Endodermal cell (in vitro differentiated cells): ENCODE measurements around the gene CAPN14. TPM values are rescaled to one million over a fixed set of nuclear protein-coding genes. Genes with fewer than 3 reads are reported as not detected.
A peak's percentile ranks its signal among the peaks of the same experiment; 100 is the strongest.

ENCODE experiments used
- DNase-seq: peaks from one replicate; pipeline ENCODE4 v3.0.0-alpha.2; 2017
- H3K27ac ChIP-seq: 2 replicates; pipeline ENCODE4 v1.5.1; 2013; ENCODE audit warnings: mild to moderate bottlenecking, low read depth, low read length, moderate library complexity
- H3K27me3 ChIP-seq: 2 replicates; pipeline ENCODE4 v1.6.1; 2013; ENCODE audit warnings: mild to moderate bottlenecking, low read length, moderate library complexity; ENCODE audit not compliant: insufficient read depth, control insufficient read depth, poor library complexity, severe bottlenecking
- H3K36me3 ChIP-seq: 2 replicates; pipeline ENCODE4 v1.7.0; 2013; ENCODE audit warnings: mild to moderate bottlenecking, low read length, moderate library complexity; ENCODE audit not compliant: control insufficient read depth, insufficient read depth
- H3K4me1 ChIP-seq: one replicate; pipeline ENCODE4 v1.7.0; 2013; ENCODE audit warnings: low read length; ENCODE audit not compliant: control insufficient read depth, insufficient read depth
- H3K4me3 ChIP-seq: 2 replicates; pipeline ENCODE4 v1.5.1; 2013; ENCODE audit warnings: mild to moderate bottlenecking, low read length, moderate library complexity
- H3K9ac ChIP-seq: 2 replicates; pipeline ENCODE4 v1.6.1; 2013; ENCODE audit warnings: mild to moderate bottlenecking, low read length, moderate library complexity; ENCODE audit not compliant: poor library complexity, severe bottlenecking; ENCODE audit errors: extremely low read depth
- H3K9me3 ChIP-seq: 2 replicates; pipeline ENCODE4 v1.6.1; 2013; ENCODE audit warnings: mild to moderate bottlenecking, low read length, moderate library complexity; ENCODE audit not compliant: control insufficient read depth
- H3K27ac Mint-ChIP-seq: 2 replicates; pipeline ENCODE4 v1.8.0; 2020; ENCODE audit warnings: mixed read lengths
- H3K27me3 Mint-ChIP-seq: 2 replicates; pipeline ENCODE4 v1.8.0; 2021; ENCODE audit warnings: mild to moderate bottlenecking, mixed read lengths; ENCODE audit not compliant: insufficient read depth
- H3K36me3 Mint-ChIP-seq: 2 replicates; pipeline ENCODE4 v1.8.0; 2020; ENCODE audit warnings: low read depth, mixed read lengths
- H3K4me1 Mint-ChIP-seq: 2 replicates; pipeline ENCODE4 v1.8.0; 2020; ENCODE audit warnings: mixed read lengths
- H3K4me3 Mint-ChIP-seq: 2 replicates; pipeline ENCODE4 v1.8.0; 2020; ENCODE audit warnings: mild to moderate bottlenecking, moderate library complexity, mixed read lengths
- H3K9me3 Mint-ChIP-seq: 2 replicates; pipeline ENCODE4 v1.8.0; 2020; ENCODE audit warnings: mild to moderate bottlenecking, mixed read lengths
- WGBS, 2 experiments: methylation state at CpG; one replicate each; pipeline versions ENCODE4 v1.1.5 to v1.1.7; 2013; ENCODE audit warnings: missing lambda C conversion rate in 2 of 2, mixed read lengths in 1 of 2; ENCODE audit not compliant: insufficient coverage in 1 of 2, insufficient read length in 1 of 2; 5-methylcytosine and 5-hydroxymethylcytosine counted together
- total RNA-seq, 2 donors: library from RNA; stranded (reverse); fragmentation: NEBNext Ultra II Directional in 1 of 2; extraction: Animal tissue kit (Norgen Biotek cat#: 25700) in 1 of 2; gene quantifications; 2 replicates in 1 of 2; 3 replicates in 1 of 2; pipeline ENCODE4 v1.2.1, GENCODE V29; 2021
- TF ChIP-seq, protein P1 (sequence below): fragments of 200-600 bp; sonication (generic); conservative IDR thresholded peaks from 2 replicates; pipeline ENCODE4 v1.5.0; 2021; ENCODE audit warnings: antibody characterized with exemption, mild to moderate bottlenecking

Gene CAPN14
- total RNA-seq, 2 donors from 2014 or later: 0.31 to 0.40 TPM

DNA sequence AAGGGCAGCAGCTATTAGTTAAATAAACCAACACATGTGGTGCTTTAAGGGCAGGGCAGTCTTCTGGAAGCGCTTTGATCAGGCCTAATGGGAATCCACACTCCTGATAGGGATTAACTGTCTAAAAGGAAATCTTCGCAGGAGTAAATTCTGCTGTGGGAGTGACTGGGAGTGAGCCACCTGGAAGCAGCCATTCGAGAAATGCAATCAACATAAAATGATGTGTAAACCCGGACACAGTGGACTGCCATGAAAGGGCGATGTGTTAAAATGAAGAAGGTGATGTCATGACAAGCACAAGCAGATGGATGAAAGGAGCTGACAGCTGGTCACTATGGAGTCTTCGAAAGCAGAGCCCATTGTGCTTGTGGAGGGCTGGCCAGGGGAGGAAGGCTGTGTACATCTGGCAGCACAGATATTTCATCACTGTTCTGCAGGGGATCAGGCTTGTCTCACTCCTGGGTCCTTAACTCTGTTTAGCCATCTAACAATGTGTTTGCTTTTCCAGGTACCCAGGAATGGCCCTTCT is 54.2 kb downstream of the CAPN14 start:
- no peak overlapping the region for H3K4me3 ChIP-seq
- H3K27me3 ChIP-seq: peaks cover 94% of the 10 kb centered on the region
- H3K9ac ChIP-seq: no peak overlapping the region
- no peak overlapping the region for H3K4me3 Mint-ChIP-seq
- no peaks in the 10 kb centered on the region for H3K9me3 ChIP-seq
- no peak for DNase-seq
- no peaks in the 10 kb centered on the region for H3K36me3 Mint-ChIP-seq
- H3K27ac Mint-ChIP-seq: no peak overlapping the region
- H3K4me1 Mint-ChIP-seq: peaks cover 7% of the 10 kb centered on the region
- peaks cover 52% of the 10 kb centered on the region for H3K27me3 Mint-ChIP-seq
- WGBS, 2 experiments: 77 to 80% methylated on average over 5 to 6 of the region's 6 CpGs
- no peaks in the 10 kb centered on the region for H3K36me3 ChIP-seq
- H3K27ac ChIP-seq: no peak overlapping the region
- peaks cover 10% of the 10 kb centered on the region for H3K4me1 ChIP-seq
- TF ChIP-seq, protein P1, sequence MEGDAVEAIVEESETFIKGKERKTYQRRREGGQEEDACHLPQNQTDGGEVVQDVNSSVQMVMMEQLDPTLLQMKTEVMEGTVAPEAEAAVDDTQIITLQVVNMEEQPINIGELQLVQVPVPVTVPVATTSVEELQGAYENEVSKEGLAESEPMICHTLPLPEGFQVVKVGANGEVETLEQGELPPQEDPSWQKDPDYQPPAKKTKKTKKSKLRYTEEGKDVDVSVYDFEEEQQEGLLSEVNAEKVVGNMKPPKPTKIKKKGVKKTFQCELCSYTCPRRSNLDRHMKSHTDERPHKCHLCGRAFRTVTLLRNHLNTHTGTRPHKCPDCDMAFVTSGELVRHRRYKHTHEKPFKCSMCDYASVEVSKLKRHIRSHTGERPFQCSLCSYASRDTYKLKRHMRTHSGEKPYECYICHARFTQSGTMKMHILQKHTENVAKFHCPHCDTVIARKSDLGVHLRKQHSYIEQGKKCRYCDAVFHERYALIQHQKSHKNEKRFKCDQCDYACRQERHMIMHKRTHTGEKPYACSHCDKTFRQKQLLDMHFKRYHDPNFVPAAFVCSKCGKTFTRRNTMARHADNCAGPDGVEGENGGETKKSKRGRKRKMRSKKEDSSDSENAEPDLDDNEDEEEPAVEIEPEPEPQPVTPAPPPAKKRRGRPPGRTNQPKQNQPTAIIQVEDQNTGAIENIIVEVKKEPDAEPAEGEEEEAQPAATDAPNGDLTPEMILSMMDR: no peak
- no peaks in the 10 kb centered on the region for H3K9me3 Mint-ChIP-seq

DNA sequence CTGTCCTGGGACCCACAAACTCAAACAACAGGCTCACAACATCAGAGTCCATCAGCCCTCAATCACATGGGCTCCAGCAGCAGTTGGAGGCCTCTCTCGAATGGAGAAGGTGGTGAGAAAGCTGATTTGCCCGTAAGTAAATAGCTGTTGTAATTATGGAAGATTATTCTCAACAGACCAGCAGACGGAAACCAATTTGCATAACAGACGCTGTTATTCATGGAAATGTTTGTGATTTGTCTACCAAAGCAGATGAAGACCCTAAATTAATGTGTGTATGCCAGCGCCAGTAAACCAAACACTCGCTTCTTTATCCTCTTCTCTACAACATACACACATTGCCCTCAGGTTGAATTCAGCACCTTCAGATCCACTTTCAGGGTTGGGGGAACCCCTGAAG is 55.7 kb downstream of the CAPN14 start:
- Mint-ChIP-seq H3K27ac (no peak overlapping the region), H3K27me3 (peaks cover 42% of the 10 kb centered on the region), H3K4me3 (no peak overlapping the region), H3K9me3 (no peaks in the 10 kb centered on the region), H3K36me3 (no peaks in the 10 kb centered on the region), H3K4me1 (peaks cover 7% of the 10 kb centered on the region)
- WGBS, 2 experiments: 95 to 100% methylated on average over 3 to 6 of the region's 6 CpGs
- H3K9ac ChIP-seq: no peak overlapping the region
- H3K27me3 ChIP-seq: peaks cover 92% of the 10 kb centered on the region
- TF ChIP-seq, protein P1: no peak
- DNase-seq: no peak
- no peaks in the 10 kb centered on the region for H3K36me3 ChIP-seq
- H3K4me1 ChIP-seq: peaks cover 8% of the 10 kb centered on the region
- no peak overlapping the region for H3K4me3 ChIP-seq
- H3K27ac ChIP-seq: no peak overlapping the region
- no peaks in the 10 kb centered on the region for H3K9me3 ChIP-seq

DNA sequence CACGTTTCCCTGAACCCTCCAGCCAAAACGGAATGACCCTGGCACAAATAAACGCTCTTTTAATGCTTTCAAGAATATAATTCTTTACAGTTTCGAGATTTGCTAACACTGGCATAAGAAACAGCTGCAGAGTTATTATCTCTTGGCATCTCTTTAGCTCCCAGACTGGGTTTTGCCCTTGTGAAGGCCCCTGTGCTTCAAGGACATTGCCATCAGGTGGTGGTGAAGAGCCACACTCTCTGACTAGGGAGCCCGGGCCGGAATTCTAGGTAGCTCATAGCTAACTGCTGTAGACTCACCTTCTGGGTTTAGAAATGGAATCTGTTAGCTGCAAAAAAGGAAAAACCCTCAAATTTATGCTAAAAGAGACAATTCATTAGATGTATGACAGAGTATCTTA is 65.8 kb downstream of the CAPN14 start:
- Histone ChIP-seq H3K36me3 (no peaks in the 10 kb centered on the region), H3K27ac (no peak overlapping the region), H3K27me3 (peaks cover 68% of the 10 kb centered on the region), H3K4me3 (no peak overlapping the region), H3K9me3 (no peaks in the 10 kb centered on the region), H3K4me1 (no peaks in the 10 kb centered on the region), H3K9ac (no peak overlapping the region)
- 78 to 87% methylated on average over 4 to 6 of the region's 6 CpGs for WGBS, 2 experiments
- H3K4me3 Mint-ChIP-seq: no peak overlapping the region
- peak; percentile 73 for DNase-seq
- no peaks in the 10 kb centered on the region for H3K9me3 Mint-ChIP-seq
- H3K4me1 Mint-ChIP-seq: no peaks in the 10 kb centered on the region
- no peak overlapping the region for H3K27ac Mint-ChIP-seq
- H3K27me3 Mint-ChIP-seq: peaks cover 73% of the 10 kb centered on the region
- TF ChIP-seq, protein P1: peak; percentile 78
- no peaks in the 10 kb centered on the region for H3K36me3 Mint-ChIP-seq
